T-helper 17 cell (primary cell): Measurements from ENCODE around the gene FHIT. TPM values are rescaled to one million over a fixed set of nuclear protein-coding genes. Genes with fewer than 3 reads are reported as not detected.
"Not testable (repeated sequence)": the region's sequence is repeated elsewhere in the genome, so short reads cannot be mapped to it uniquely, and the experiment has no call there.

ENCODE experiments used
- ATAC-seq: fragments of 150-1000 bp; cut with Tn5 transposase; 2 replicates; pipeline ENCODE4 v1.10.0; 2021; ENCODE audit warnings: mild to moderate bottlenecking, moderate library complexity
- DNase-seq, 3 donors: peaks; one replicate each; pipeline versions ENCODE4 v3.0.0 to v3.0.0-alpha.2; 2020 to 2021
- H3K9me3 ChIP-seq: one replicate; pipeline ENCODE4 v1.7.0; 2013; ENCODE audit warnings: low read length, mild to moderate bottlenecking; ENCODE audit not compliant: control insufficient read depth, poor library complexity, severe bottlenecking
- H3K27ac Mint-ChIP-seq: one replicate; pipeline ENCODE4 v1.8.0; 2022; ENCODE audit warnings: mild to moderate bottlenecking, moderate library complexity, mixed read lengths
- H3K27me3 Mint-ChIP-seq: one replicate; pipeline ENCODE4 v1.8.0; 2022; ENCODE audit warnings: mixed read lengths
- H3K36me3 Mint-ChIP-seq: one replicate; pipeline ENCODE4 v1.8.0; 2022; ENCODE audit warnings: low read depth, mixed read lengths
- H3K4me1 Mint-ChIP-seq: one replicate; pipeline ENCODE4 v1.8.0; 2022; ENCODE audit warnings: mild to moderate bottlenecking, mixed read lengths
- H3K4me3 Mint-ChIP-seq: one replicate; pipeline ENCODE4 v1.8.0; 2022; ENCODE audit warnings: mild to moderate bottlenecking, moderate library complexity, mixed read lengths
- total RNA-seq, 4 donors: library from RNA in 2 of 4; stranded (reverse) in 2 of 4; gene quantifications; one replicate each; pipeline ENCODE4 v1.2.3 and lab custom pipeline; 2022 to 2026

FHIT gene
- total RNA-seq, 2 donors from 2014 or later, result 18.8 to 28.6 TPM

DNA sequence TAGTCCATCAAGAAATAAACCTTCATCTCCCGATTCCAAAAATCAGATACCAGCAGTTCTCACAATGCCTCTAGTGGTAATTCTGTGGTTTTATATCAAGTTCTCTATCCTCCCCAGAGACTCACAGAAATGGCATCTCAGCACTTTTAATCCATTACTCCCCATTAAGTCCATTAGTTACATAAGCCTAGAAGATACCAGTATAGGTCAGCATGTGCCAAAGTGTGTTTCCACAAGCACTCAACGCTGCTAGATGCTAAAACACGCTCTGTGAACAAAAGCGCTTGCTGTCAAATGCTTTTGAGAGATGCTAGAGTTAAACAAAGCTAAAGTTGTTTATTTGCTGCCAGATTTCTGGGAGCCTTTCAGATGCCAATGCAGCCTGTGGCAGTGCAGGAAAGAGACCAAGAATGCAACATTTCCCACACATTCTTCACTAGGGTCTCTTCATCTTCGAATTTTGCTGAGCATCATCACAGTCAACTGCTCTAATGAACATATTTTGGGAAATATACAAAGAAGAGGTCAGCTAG, 1282.7 kb downstream of the FHIT start:
- Mint-ChIP-seq H3K36me3 (no peaks in the 10 kb centered on the region), H3K27me3 (no peaks in the 10 kb centered on the region), H3K4me1 (no peaks in the 10 kb centered on the region), H3K4me3 (no peak overlapping the region), H3K27ac (no peak overlapping the region)
- DNase-seq (no peak), ATAC-seq (no peak)
- H3K9me3 ChIP-seq, result no peaks in the 10 kb centered on the region

GRCh38 chr3:59963676-59964075, 1287.6 kb downstream of the FHIT start:
- no peaks in the 10 kb centered on the region for H3K4me1 Mint-ChIP-seq
- DNase-seq (no peak), ATAC-seq (no peak)
- H3K9me3 ChIP-seq, result no peaks in the 10 kb centered on the region
- no peaks in the 10 kb centered on the region for H3K36me3 Mint-ChIP-seq
- no peaks in the 10 kb centered on the region for H3K27me3 Mint-ChIP-seq
- H3K4me3 Mint-ChIP-seq, result no peak overlapping the region
- H3K27ac Mint-ChIP-seq, result no peak overlapping the region

GRCh38 chr3:59957150-59957549, 1294.1 kb downstream of the FHIT start:
- ATAC-seq (no peak), DNase-seq (no peak)
- H3K4me3 Mint-ChIP-seq, result no peak overlapping the region
- H3K27me3 Mint-ChIP-seq, result no peaks in the 10 kb centered on the region
- no peaks in the 10 kb centered on the region for H3K9me3 ChIP-seq
- no peaks in the 10 kb centered on the region for H3K36me3 Mint-ChIP-seq
- H3K4me1 Mint-ChIP-seq, result no peaks in the 10 kb centered on the region
- H3K27ac Mint-ChIP-seq, result no peak overlapping the region

DNA sequence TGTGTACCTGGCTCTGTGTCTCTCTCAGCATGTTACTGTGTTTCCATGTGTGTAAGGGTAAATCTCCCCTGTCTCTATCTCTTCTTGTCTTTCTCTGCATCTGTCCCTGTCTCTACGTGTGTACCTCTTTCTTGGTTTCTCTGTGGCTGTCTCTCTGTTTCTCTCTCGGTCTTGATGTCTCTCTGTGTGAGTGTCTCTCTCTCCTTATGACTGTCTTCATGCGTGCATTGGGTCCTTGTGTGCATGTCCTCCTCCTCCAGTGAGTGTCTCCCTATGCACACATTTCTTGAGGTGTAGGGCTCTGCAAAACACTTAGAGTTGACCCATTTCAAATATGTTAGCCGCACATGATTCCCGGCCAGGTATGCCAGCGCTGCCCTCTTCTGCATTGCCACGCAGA, 1298.1 kb downstream of the FHIT start:
- Mint-ChIP-seq H3K4me3 (no peak overlapping the region), H3K36me3 (no peaks in the 10 kb centered on the region), H3K27me3 (no peaks in the 10 kb centered on the region), H3K4me1 (no peaks in the 10 kb centered on the region), H3K27ac (no peak overlapping the region)
- no peaks in the 10 kb centered on the region for H3K9me3 ChIP-seq
- DNase-seq, result no peak
- no peak for ATAC-seq

GRCh38 chr3:59949311-59949710, 1301.9 kb downstream of the FHIT start:
- H3K9me3 ChIP-seq, result no peaks in the 10 kb centered on the region
- Mint-ChIP-seq H3K4me1 (no peaks in the 10 kb centered on the region), H3K27me3 (no peaks in the 10 kb centered on the region), H3K27ac (no peak overlapping the region), H3K36me3 (no peaks in the 10 kb centered on the region), H3K4me3 (no peak overlapping the region)
- ATAC-seq (no peak), DNase-seq (no peak)

DNA sequence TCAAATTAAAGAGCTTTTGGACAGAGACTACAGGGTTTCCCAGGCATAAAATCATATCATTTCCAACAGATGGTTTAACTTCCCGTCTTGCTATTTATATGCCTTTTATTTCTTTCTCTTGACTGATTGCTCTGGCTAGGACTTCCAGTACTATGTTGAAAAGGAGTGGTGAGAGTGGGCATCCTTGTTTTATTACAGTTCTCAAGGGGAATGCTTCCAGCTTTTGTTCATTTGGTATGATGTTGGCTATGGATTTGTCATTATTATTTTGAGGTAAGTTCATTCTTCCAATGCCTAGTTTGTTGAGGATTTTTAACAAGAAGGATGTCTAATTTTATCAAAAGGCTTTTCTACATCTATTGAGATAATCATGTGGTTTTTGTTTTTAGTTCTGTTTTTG, 1304.9 kb downstream of the FHIT start:
- Mint-ChIP-seq H3K4me3 (no peak overlapping the region), H3K36me3 (no peaks in the 10 kb centered on the region), H3K27ac (no peak overlapping the region), H3K4me1 (peaks cover 8% of the 10 kb centered on the region), H3K27me3 (no peaks in the 10 kb centered on the region)
- no peaks in the 10 kb centered on the region for H3K9me3 ChIP-seq
- no peak for DNase-seq
- no peak for ATAC-seq

- H3K9me3 ChIP-seq, result no peaks in the 10 kb centered on the region
- no peak overlapping the region for H3K4me3 Mint-ChIP-seq
- no peak for DNase-seq
- peaks cover 19% of the 10 kb centered on the region for H3K4me1 Mint-ChIP-seq
- H3K27me3 Mint-ChIP-seq, result no peaks in the 10 kb centered on the region
- no peak overlapping the region for H3K27ac Mint-ChIP-seq
- ATAC-seq, result no peak
- no peaks in the 10 kb centered on the region for H3K36me3 Mint-ChIP-seq
These were observed 1310.5 kb downstream of the FHIT start for GRCh38 chr3:59940718-59941117.

DNA sequence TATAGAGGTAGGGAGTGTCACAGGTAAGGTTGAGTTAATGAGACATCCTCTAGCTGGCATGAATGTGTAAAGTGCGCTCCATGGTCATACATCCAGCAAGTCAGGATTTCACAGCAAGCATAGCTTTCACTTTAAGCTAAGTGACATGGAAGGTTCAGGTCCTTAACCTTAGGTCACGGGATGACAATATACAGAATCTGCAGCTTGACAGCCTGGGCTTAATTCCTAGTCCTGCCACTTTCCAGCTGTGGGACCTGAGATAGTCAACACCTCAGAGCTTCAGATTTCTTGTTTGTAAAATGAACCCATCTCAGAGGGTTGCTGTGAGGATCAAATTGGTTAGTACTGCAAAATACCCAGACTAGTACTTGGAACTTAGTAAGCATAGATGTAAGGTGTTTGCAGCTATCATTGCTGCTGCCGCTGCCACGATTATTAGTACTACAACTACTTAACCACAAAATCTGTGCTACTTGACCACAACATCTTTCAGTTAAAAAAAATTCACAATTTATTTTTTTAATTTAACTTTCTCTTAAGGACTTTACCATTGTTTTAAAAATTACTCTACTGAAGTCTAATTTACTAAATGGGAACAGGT, 1311.3 kb downstream of the FHIT start:
- H3K36me3 Mint-ChIP-seq, result no peaks in the 10 kb centered on the region
- ATAC-seq (no peak), DNase-seq (no peak)
- no peak overlapping the region for H3K27ac Mint-ChIP-seq
- peaks cover 22% of the 10 kb centered on the region for H3K4me1 Mint-ChIP-seq
- H3K9me3 ChIP-seq, result no peaks in the 10 kb centered on the region
- H3K4me3 Mint-ChIP-seq, result no peak overlapping the region
- no peaks in the 10 kb centered on the region for H3K27me3 Mint-ChIP-seq

GRCh38 chr3:59938828-59939227, 1312.4 kb downstream of the FHIT start:
- no peak overlapping the region for H3K4me3 Mint-ChIP-seq
- no peak for ATAC-seq
- no peaks in the 10 kb centered on the region for H3K9me3 ChIP-seq
- H3K27ac Mint-ChIP-seq, result no peak overlapping the region
- H3K36me3 Mint-ChIP-seq, result no peaks in the 10 kb centered on the region
- no peak for DNase-seq
- no peaks in the 10 kb centered on the region for H3K27me3 Mint-ChIP-seq
- H3K4me1 Mint-ChIP-seq, result peaks cover 22% of the 10 kb centered on the region

GRCh38 chr3:59937201-59937600, 1314.1 kb downstream of the FHIT start:
- H3K27ac Mint-ChIP-seq, result no peak overlapping the region
- H3K4me1 Mint-ChIP-seq, result peaks cover 21% of the 10 kb centered on the region
- ATAC-seq, result no peak
- H3K4me3 Mint-ChIP-seq, result no peak overlapping the region
- H3K36me3 Mint-ChIP-seq, result no peaks in the 10 kb centered on the region
- no peak for DNase-seq
- no peaks in the 10 kb centered on the region for H3K27me3 Mint-ChIP-seq
- H3K9me3 ChIP-seq, result no peaks in the 10 kb centered on the region

- Mint-ChIP-seq H3K36me3 (no peaks in the 10 kb centered on the region), H3K4me1 (peaks cover 15% of the 10 kb centered on the region), H3K27ac (no peak overlapping the region), H3K27me3 (no peaks in the 10 kb centered on the region), H3K4me3 (no peak overlapping the region)
- no peaks in the 10 kb centered on the region for H3K9me3 ChIP-seq
- no peak for ATAC-seq
- no peak for DNase-seq
These were observed 1314.8 kb downstream of the FHIT start for GRCh38 chr3:59936472-59936871.

- peaks cover 5% of the 10 kb centered on the region for H3K4me1 Mint-ChIP-seq
- no peak overlapping the region for H3K4me3 Mint-ChIP-seq
- H3K27ac Mint-ChIP-seq, result no peak overlapping the region
- DNase-seq (no peak), ATAC-seq (no peak)
- H3K27me3 Mint-ChIP-seq, result no peaks in the 10 kb centered on the region
- no peaks in the 10 kb centered on the region for H3K9me3 ChIP-seq
- no peaks in the 10 kb centered on the region for H3K36me3 Mint-ChIP-seq
These were observed 1316.2 kb downstream of the FHIT start for GRCh38 chr3:59935025-59935424.

- not testable (repeated sequence) for H3K4me1 Mint-ChIP-seq, H3K27ac Mint-ChIP-seq, H3K4me3 Mint-ChIP-seq, DNase-seq, H3K9me3 ChIP-seq, H3K27me3 Mint-ChIP-seq, H3K36me3 Mint-ChIP-seq, ATAC-seq
These were observed 1316.7 kb downstream of the FHIT start for GRCh38 chr3:59934560-59934959.

- H3K27ac Mint-ChIP-seq, result no peak overlapping the region
These were observed 1321.1 kb downstream of the FHIT start for GRCh38 chr3:59930170-59930569.

More at GRCh38 chr3:59930170-59930569, 1321.1 kb downstream of the FHIT start:
- no peak for DNase-seq
- Mint-ChIP-seq H3K27me3 (no peaks in the 10 kb centered on the region), H3K4me3 (no peak overlapping the region), H3K4me1 (peaks cover 2% of the 10 kb centered on the region), H3K36me3 (peaks cover 2% of the 10 kb centered on the region)
- no peak for ATAC-seq
- H3K9me3 ChIP-seq, result no peaks in the 10 kb centered on the region
